ENCODE data around the gene CPM.
"Not testable (repeated sequence)": the region's sequence is repeated elsewhere in the genome, so short reads cannot be mapped to it uniquely, and the experiment has no call there.

CPM gene

GRCh38 chr12:68863886-68864454, 69.0 kb downstream of the CPM start:
- not testable (repeated sequence) for H3K27ac ChIP-seq (replicated peaks); H3K4me3 ChIP-seq (replicated peaks; ENCODE audit: insufficient read depth, low read length); H3K27me3 ChIP-seq (ENCODE audit: insufficient read depth, poor library complexity, severe bottlenecking)
- TF ChIP-seq CTCF (IDR thresholded peaks at IDR 0.05; ENCODE audit: insufficient read depth, low read length): peak; percentile 30
- peak in 1 of 2 experiments; percentile 44 for DNase-seq (ENCODE audit: low read depth in 1 of 2, low spot score in 1 of 2)

- Histone ChIP-seq H3K27ac (replicated peaks) (no peak overlapping the region), H3K27me3 (ENCODE audit: insufficient read depth, poor library complexity, severe bottlenecking) (no peaks in the 10 kb centered on the region), H3K4me3 (replicated peaks; ENCODE audit: insufficient read depth, low read length) (no peak overlapping the region)
- DNase-seq (ENCODE audit: low read depth in 1 of 2, low spot score in 1 of 2): no peak
- TF ChIP-seq REST (IDR thresholded peaks at IDR 0.05; ENCODE audit: insufficient replicate concordance, low read depth) (no peak), SPI1 (IDR thresholded peaks at IDR 0.05; ENCODE audit: borderline replicate concordance, low read depth) (no peak)
Observed at GRCh38 chr12:68863109-68863770, 69.7 kb downstream of the CPM start.

GRCh38 chr12:68861890-68862289, 71.1 kb downstream of the CPM start:
- no peak overlapping the region for H3K27ac ChIP-seq (replicated peaks)
- no peak for DNase-seq (ENCODE audit: low read depth in 1 of 2, low spot score in 1 of 2)
- H3K4me3 ChIP-seq (replicated peaks; ENCODE audit: insufficient read depth, low read length): no peak overlapping the region
- H3K27me3 ChIP-seq (ENCODE audit: insufficient read depth, poor library complexity, severe bottlenecking): no peaks in the 10 kb centered on the region
- TF ChIP-seq SPI1 (IDR thresholded peaks at IDR 0.05; ENCODE audit: borderline replicate concordance, low read depth) (no peak), REST (IDR thresholded peaks at IDR 0.05; ENCODE audit: insufficient replicate concordance, low read depth) (no peak), CTCF (IDR thresholded peaks at IDR 0.05; ENCODE audit: insufficient read depth, low read length) (no peak), GABPA (IDR thresholded peaks at IDR 0.05; ENCODE audit: low read depth) (no peak), POLR2AphosphoS5 (IDR thresholded peaks at IDR 0.05; ENCODE audit: low read depth) (no peak)

GRCh38 chr12:68856510-68856909, 76.5 kb downstream of the CPM start:
- H3K27ac ChIP-seq (replicated peaks): no peak overlapping the region
- H3K27me3 ChIP-seq (ENCODE audit: insufficient read depth, poor library complexity, severe bottlenecking): no peaks in the 10 kb centered on the region
- TF ChIP-seq SPI1 (IDR thresholded peaks at IDR 0.05; ENCODE audit: borderline replicate concordance, low read depth) (no peak), REST (IDR thresholded peaks at IDR 0.05; ENCODE audit: insufficient replicate concordance, low read depth) (no peak), GABPA (IDR thresholded peaks at IDR 0.05; ENCODE audit: low read depth) (no peak), POLR2AphosphoS5 (IDR thresholded peaks at IDR 0.05; ENCODE audit: low read depth) (no peak), CTCF (IDR thresholded peaks at IDR 0.05; ENCODE audit: insufficient read depth, low read length) (no peak)
- no peak overlapping the region for H3K4me3 ChIP-seq (replicated peaks; ENCODE audit: insufficient read depth, low read length)
- no peak for DNase-seq (ENCODE audit: low read depth in 1 of 2, low spot score in 1 of 2)

Measured in HL-60 (cell line).